ENCODE measurements around the gene EXOC1. TPM values are rescaled to one million over a fixed set of nuclear protein-coding genes. Genes with fewer than 3 reads are reported as not detected.

Gene EXOC1
- total and polyA plus RNA-seq, 9 of the 15 experiments (the other 6 are each of a cell fraction or from before 2014, with no cell fraction given) = 16.0 to 45.5 (median 26.2) TPM

- TF ChIP-seq, protein P1, sequence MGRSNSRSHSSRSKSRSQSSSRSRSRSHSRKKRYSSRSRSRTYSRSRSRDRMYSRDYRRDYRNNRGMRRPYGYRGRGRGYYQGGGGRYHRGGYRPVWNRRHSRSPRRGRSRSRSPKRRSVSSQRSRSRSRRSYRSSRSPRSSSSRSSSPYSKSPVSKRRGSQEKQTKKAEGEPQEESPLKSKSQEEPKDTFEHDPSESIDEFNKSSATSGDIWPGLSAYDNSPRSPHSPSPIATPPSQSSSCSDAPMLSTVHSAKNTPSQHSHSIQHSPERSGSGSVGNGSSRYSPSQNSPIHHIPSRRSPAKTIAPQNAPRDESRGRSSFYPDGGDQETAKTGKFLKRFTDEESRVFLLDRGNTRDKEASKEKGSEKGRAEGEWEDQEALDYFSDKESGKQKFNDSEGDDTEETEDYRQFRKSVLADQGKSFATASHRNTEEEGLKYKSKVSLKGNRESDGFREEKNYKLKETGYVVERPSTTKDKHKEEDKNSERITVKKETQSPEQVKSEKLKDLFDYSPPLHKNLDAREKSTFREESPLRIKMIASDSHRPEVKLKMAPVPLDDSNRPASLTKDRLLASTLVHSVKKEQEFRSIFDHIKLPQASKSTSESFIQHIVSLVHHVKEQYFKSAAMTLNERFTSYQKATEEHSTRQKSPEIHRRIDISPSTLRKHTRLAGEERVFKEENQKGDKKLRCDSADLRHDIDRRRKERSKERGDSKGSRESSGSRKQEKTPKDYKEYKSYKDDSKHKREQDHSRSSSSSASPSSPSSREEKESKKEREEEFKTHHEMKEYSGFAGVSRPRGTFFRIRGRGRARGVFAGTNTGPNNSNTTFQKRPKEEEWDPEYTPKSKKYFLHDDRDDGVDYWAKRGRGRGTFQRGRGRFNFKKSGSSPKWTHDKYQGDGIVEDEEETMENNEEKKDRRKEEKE (IDR thresholded peaks at IDR 0.05; ENCODE audit: borderline replicate concordance in 1 of 2, control insufficient read depth in 1 of 2, low read depth in 2 of 2, low read length in 1 of 2) = no peak
- TF ChIP-seq MED1 (CRISPR knock-in tag; IDR thresholded peaks at IDR 0.05; ENCODE audit: borderline replicate concordance) (no peak), CREM (IDR thresholded peaks at IDR 0.05; ENCODE audit: low read depth) (0 out of 2 replicates have a peak, but pooled peaks have one; percentile 15), DACH1 (IDR thresholded peaks at IDR 0.05; ENCODE audit: partially characterized antibody) (peak; percentile 86), RAD21 (CRISPR knock-in tag; conservative IDR thresholded peaks at IDR 0.05 in 1 of 2, IDR thresholded peaks at IDR 0.05 in 1 of 2) (peak; percentile 77 to 80), CREB3 (tag; conservative IDR thresholded peaks at IDR 0.05; ENCODE audit: low read depth) (no peak)
- TF ChIP-seq, protein P2, sequence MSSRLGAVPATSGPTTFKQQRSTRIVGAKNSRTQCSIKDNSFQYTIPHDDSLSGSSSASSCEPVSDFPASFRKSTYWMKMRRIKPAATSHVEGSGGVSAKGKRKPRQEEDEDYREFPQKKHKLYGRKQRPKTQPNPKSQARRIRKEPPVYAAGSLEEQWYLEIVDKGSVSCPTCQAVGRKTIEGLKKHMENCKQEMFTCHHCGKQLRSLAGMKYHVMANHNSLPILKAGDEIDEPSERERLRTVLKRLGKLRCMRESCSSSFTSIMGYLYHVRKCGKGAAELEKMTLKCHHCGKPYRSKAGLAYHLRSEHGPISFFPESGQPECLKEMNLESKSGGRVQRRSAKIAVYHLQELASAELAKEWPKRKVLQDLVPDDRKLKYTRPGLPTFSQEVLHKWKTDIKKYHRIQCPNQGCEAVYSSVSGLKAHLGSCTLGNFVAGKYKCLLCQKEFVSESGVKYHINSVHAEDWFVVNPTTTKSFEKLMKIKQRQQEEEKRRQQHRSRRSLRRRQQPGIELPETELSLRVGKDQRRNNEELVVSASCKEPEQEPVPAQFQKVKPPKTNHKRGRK (tag; IDR thresholded peaks at IDR 0.05) = 0 out of 2 replicates have a peak, but pooled peaks have one; percentile 4
Measured at GRCh38 chr4:55866973-55867574, 13.6 kb downstream of the EXOC1 start (continued).

Measured in K562 (cell line).